ENCODE results near the gene VIPR1.

Gene VIPR1

GRCh38 chr3:42493798-42494151 lies 8.7 kb upstream of the VIPR1 start:
- DNase-seq, result no peak

DNA sequence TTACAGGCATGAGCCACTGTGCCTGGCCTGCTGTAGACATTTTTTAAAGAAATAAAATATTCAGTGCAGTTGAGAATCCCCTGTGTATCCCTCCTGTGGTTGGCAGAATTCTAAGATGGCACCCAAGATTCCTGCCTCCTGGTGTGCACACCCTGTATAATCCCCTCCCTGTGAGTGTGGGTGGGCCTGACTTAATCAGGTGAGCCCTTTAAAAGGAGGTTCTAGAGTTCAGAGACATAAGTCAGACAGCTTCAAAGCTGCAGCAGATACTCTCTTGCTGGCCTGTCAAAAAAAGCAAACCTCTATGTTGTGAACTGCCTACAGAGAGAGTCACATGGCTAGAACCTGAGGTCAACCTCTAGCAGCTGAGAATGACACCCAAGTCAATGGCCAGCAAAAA lies 7.0 kb upstream of the VIPR1 start:
- DNase-seq, result no peak

DNA sequence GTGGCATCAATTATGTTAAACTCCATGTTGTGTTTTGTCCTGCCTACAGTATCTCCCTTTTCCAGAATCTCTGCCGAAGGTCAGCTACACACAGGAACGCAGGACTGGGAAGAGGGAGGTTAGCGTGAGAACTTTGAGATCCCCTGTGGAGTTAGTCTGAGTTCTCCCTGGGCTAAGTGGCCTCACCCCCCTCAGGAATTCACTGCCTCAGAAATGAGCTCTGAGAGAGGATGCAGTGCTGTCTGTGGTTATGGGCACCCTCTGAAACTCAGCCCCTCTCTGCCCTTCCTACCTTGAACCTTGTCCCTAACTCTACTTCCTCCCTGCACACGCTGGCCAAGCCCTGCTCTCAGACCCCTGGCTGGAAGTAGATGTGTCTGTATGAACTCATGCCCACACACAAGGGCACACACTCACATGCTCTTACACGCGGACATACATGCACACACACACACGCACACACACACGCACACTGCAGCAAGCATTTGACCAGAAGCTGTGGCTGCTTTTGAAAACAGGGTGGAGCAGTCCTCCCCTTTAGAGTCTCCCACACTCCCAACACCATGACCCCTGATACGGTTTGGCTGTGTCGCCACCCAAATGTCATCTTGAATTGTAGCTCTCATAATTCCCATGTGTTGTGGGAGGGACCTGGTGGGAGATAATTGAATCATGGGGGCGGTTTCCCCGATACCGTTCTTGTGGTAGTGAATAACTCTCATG lies 5.3 kb upstream of the VIPR1 start:
- DNase-seq, result no peak

GRCh38 chr3:42498034-42498433 lies 4.4 kb upstream of the VIPR1 start:
- DNase-seq, result no peak

DNA sequence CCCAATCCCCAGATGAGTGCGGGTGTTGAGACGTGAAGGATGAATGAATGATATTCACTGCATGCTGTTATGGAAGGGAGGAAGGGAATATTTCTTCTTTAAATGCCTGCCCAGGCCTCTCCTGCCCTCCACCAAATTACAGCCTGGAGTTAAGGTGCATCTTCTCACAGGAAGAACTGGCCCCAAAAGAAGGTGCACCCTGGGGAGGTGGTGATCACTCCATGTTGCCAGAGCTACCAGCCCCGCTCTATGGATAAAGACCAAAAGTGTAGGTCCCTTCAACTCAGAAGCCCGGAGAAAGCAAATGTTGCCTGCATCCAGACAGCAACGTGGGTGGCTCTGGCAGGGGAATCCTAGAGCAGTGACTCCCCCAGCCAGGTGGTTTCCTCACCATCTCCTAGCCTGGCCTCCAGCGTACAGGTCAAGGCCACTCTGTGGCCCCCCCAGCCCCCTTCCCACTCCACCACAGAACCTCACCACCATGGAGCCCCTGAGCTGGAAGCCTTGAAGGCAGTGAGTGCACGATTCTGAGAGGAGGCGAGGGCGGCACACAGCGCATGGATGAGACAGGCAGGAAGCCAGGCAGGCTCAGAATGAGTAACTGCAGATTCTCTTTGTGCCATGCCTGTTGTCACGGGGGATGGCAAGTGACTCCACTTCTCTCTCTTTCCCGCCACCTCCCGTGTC lies 3.5 kb upstream of the VIPR1 start:
- DNase-seq, result no peak

DNA sequence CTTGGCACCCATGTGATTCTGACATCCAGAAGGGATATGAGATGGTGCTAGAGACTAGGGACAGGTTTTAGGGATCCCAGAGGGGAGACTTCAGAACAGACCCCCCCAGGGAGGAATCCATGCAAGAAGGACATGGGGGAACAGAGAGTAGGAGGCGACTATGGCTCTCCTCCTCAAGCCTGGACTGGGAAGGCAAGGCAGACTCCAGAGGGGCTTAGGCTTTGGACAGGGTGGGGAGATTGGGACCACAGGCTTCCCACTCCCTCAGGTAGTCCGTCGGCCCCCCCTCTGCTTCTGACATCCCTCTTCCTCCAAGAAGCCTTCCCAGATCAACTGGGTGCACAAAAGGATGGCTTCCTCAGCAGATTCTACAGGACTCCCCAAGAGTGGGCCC lies 3.0 kb upstream of the VIPR1 start:
- no peak for DNase-seq

GRCh38 chr3:42500091-42500490 lies 2.4 kb upstream of the VIPR1 start:
- no peak for DNase-seq

- no peak for DNase-seq
These were observed 1.5 kb upstream of the VIPR1 start for GRCh38 chr3:42500909-42501308.

GRCh38 chr3:42501321-42501680 lies 1.1 kb upstream of the VIPR1 start:
- no peak for DNase-seq

GRCh38 chr3:42501681-42502428 lies 588 bp upstream of the VIPR1 start:
- peak; percentile 77 for DNase-seq

DNA sequence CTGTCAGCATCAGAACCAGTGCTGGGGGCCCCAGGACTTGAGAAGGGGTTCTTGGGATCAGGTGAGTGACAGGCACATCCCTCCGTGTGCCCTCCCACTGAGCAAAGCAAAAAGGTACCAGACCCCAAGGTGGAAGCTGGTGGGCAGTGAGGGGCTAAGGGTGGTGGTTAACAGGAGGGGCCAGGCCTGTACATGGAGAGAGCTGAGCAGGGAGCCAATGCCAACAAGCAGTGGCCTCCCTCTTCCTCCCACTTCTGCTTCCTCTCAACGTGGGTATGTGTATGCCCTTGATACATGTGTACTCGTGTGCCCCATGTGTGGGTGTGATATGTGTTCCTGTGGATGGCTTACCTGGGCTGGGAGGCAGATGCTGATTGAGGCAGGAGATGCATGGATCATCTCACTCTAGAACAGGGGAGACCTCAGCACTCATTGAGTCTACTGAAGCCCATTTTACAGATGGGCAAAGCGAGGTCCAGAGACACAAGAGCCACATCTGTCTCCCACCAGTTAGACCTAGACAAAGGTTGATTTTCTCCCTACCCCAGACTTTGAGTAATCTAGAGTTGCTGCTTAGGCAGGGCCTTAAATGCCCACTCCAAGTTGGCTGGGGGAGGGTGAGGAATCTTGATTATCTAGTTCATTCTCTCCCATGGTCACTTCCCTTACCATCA lies 945 bp downstream of the VIPR1 start:
- no peak for DNase-seq

- no peak for DNase-seq
These were observed 1.5 kb downstream of the VIPR1 start for GRCh38 chr3:42503957-42504333.

- no peak for DNase-seq
These were observed 2.1 kb downstream of the VIPR1 start for GRCh38 chr3:42504334-42505127.

- DNase-seq, result no peak
These were observed 2.8 kb downstream of the VIPR1 start for GRCh38 chr3:42505128-42505848.

DNA sequence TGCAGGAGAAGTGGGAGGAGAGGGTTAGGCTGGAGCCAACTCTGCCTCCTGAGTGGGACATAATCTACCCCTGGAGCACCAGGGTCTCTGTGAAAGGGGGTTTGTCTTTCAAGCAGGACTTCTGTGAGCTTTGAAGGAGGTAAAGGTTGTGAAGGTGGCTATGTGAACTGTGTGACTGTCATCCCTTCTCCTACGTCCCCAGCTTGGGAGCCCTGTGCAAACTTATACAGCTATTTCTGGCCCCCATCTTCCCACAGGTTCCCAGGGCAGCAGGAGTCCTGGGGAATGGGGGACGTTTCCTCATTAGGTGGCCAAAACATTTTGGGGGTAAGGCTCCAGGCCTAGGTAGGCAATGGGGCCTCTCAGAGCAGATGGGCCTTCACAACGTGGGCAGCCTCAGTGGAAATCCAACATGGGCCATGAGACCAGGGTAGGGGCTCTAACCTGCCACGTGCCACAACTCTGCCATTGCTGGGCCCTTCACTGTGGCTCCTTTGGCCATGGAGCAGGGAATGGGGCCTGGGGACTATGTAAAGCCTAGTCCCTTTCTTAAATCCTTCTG lies 3.5 kb downstream of the VIPR1 start:
- no peak for DNase-seq

DNA sequence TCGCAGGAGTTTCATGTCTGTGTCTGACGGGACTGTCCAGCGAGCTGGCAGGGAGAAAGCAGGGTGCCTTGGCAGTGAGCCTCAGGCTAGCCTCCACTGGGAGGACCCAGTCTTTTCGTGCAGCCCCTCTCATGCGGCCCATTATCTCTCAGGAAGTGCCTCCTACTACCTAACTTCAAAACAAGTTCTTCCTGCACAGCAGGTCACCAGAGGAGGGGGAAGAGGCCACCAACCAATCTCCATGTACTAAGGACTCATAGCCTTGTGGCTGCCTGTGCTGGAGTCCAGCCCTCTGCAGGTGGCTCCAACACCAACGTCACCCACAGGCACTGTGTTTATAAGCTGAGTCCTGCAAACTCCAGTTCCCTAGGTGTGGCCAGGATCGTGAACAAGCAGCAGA lies 4.8 kb downstream of the VIPR1 start:
- DNase-seq, result peak; percentile 43

DNA sequence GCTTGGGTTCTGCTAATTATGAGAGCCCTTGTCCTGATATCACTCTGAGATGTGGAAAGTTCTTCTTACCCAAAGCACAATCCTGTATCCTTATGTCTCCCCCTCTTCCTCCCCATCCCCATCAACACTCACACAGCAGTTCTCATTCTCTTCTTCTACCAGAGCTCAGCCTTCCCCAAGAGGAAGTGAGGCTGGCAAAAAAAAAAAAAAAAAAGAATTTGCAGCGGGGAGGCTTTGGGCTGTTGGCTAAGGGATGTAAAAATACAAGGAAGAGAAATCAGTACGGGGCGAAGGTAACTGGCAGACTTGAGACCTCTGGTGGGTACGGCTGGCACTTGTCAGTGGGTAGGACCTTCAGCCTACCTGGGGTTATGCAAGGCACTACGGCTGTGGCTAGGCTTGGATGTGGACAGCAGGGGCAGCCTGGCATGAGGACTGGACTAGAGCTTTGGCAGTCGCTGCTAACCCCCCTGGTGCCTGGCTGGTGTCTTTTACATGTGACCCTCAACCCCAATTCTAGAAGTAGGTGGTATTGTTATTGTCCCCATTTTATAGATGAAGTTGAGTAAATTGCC lies 5.4 kb downstream of the VIPR1 start:
- DNase-seq, result no peak

DNA sequence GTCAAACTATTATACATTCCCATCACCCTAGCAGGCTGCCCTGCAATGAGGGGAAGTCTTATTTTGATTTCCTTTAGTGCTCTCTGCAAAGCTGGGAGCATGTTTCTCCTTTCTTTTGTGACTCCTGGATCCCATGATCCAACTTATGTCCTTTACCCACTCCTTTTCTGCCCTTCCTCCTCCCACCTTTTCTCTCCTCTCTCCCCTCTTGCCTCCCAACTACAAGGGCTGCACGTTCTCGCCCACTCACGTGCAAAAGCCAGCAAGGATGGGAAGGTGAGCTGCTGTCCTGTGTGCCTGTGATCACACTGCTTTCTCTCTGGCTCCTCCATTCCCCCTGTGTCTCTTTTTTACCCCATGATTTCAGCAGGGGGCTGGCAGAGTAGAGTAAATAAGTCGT lies 6.1 kb downstream of the VIPR1 start:
- DNase-seq, result no peak

DNA sequence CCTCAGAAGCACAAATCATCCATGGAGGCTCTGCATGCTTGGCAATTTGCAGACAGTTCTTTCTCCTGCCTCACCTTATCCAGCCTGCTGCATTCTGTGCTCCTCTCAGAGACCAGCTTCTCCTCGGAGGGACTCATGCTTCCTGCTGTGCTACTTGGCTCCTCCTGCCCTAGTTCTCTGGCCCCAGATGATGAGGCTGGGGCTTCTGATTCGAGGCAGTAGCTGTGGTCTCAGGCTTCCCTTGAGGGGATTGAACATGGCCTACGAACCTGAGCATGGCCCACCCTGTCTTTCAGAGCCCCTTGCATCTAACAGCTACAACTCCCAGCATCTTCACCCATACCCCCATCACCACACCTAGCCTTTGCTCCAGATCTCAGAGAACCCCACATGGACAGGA lies 6.7 kb downstream of the VIPR1 start:
- DNase-seq, result no peak

DNA sequence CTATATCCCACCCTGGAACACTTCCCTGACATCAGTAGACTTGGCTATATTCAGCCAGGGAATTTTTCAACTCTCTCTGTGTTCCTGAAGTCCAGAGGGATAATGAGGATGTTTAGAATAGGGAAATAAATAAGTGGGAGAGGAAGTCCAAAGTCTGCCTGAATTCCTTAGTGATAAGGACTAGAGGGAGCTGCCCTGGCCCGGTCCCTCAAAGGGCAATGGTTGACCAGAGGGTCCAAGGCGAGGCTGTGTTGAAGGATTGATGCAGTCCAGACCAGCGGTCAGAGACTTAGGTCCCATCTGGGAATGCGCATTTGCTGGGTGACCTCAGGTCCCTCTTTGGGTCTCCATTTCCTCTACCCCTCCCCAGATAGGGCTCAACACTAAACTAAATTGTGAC lies 7.9 kb downstream of the VIPR1 start:
- DNase-seq, result no peak

- DNase-seq, result no peak
These were observed 8.8 kb downstream of the VIPR1 start for GRCh38 chr3:42511201-42511600.
